ENCODE results near the gene ARAP1. TPM values are rescaled to one million over a fixed set of nuclear protein-coding genes. Genes with fewer than 3 reads are reported as not detected.

Gene ARAP1
- polyA plus RNA-seq, 1 donor from 2014 or later, result 3.5 TPM

DNA sequence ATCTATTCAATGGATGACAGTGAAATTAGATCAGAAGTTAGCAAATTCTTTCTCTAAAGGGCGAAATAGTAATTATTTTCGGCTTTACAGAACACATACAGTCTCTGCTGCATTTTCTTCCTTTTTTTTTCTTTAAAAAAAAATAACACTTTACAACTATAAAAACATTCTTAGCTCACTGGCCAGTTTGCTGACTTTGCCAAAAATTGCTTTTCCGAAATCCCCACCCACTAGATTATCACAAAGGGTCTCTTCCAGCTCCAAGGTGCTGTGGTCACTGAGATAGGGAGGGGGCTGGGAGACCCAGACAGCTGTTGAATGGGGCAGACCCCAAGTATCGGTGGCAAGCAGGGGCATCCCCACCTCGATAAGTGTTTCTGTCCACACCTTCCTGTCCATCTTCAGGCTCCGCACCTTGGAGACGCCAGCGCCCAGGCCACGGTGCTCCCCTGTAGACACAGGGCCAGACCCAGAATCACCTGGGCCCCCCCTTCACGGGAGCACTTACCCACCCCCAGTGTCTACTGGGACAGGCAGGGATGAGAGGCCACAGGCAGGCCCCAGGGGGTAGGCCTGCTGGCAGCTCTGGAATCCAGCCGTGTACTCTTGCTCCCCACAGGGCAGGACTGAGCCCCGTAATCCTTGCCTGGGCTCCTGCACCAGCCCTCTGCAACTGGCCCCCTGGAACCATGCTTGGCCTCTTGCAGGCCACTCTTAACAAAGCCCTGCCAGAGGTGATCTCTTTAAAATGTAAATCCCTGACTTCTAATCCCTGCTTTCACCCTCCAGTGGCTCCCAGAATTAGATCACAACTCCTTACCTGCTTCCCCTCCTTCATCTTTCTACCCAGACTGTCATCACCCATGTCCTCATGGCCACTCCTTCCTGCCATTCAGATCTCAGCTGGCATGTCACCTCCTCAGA, 46.5 kb downstream of the ARAP1 start:
- Histone ChIP-seq H3K27ac (ENCODE audit: low read length) (no peak overlapping the region), H3K4me3 (ENCODE audit: low read length) (no peak overlapping the region), H3K4me2 (ENCODE audit: low read length) (no peak overlapping the region)

GRCh38 chr11:72704783-72705265, 47.4 kb downstream of the ARAP1 start:
- Histone ChIP-seq H3F3A (ENCODE audit: insufficient read depth, low read length, poor library complexity, severe bottlenecking) (no peaks in the 10 kb centered on the region), H3K27ac (ENCODE audit: low read length) (no peak overlapping the region), H3K9ac (ENCODE audit: low read length) (no peak overlapping the region), H4K20me1 (ENCODE audit: insufficient read depth) (no peaks in the 10 kb centered on the region), H3K4me3 (ENCODE audit: low read length) (no peak overlapping the region), H3K79me2 (replicated peaks; ENCODE audit: insufficient read depth, low read length) (no peaks in the 10 kb centered on the region), H3K4me2 (ENCODE audit: low read length) (no peak overlapping the region), H2AFZ (ENCODE audit: low read depth, low read length) (no peak overlapping the region), H3K9me3 (ENCODE audit: low read length) (no peaks in the 10 kb centered on the region), H3K9me2 (ENCODE audit: insufficient read depth, low read length) (no peaks in the 10 kb centered on the region), H3K27me3 (ENCODE audit: insufficient read depth, low read depth, low read length) (no peaks in the 10 kb centered on the region), H3K36me3 (ENCODE audit: insufficient read depth, low read length) (no peaks in the 10 kb centered on the region)
- TF ChIP-seq EZH2 (IDR thresholded peaks at IDR 0.05; ENCODE audit: borderline replicate concordance, insufficient read depth, low read length, poor library complexity, severe bottlenecking) (no peak), EP300 (conservative IDR thresholded peaks at IDR 0.05; ENCODE audit: poor library complexity, severe bottlenecking) (no peak), POLR2AphosphoS5 (IDR thresholded peaks at IDR 0.05) (no peak), RAD21 (conservative IDR thresholded peaks at IDR 0.05) (no peak), TAF1 (IDR thresholded peaks at IDR 0.05; ENCODE audit: low read depth) (no peak), MXI1 (conservative IDR thresholded peaks at IDR 0.05; ENCODE audit: poor library complexity, severe bottlenecking) (no peak), REST (IDR thresholded peaks at IDR 0.05; ENCODE audit: borderline replicate concordance) (no peak), SMC3 (conservative IDR thresholded peaks at IDR 0.05; ENCODE audit: poor library complexity) (no peak)
- TF ChIP-seq, protein P1, sequence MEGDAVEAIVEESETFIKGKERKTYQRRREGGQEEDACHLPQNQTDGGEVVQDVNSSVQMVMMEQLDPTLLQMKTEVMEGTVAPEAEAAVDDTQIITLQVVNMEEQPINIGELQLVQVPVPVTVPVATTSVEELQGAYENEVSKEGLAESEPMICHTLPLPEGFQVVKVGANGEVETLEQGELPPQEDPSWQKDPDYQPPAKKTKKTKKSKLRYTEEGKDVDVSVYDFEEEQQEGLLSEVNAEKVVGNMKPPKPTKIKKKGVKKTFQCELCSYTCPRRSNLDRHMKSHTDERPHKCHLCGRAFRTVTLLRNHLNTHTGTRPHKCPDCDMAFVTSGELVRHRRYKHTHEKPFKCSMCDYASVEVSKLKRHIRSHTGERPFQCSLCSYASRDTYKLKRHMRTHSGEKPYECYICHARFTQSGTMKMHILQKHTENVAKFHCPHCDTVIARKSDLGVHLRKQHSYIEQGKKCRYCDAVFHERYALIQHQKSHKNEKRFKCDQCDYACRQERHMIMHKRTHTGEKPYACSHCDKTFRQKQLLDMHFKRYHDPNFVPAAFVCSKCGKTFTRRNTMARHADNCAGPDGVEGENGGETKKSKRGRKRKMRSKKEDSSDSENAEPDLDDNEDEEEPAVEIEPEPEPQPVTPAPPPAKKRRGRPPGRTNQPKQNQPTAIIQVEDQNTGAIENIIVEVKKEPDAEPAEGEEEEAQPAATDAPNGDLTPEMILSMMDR (IDR thresholded peaks at IDR 0.05; ENCODE audit: poor library complexity, severe bottlenecking), result no peak

More for the DNA sequence above, 46.5 kb downstream of the ARAP1 start:
- TF ChIP-seq EZH2 (IDR thresholded peaks at IDR 0.05; ENCODE audit: borderline replicate concordance, insufficient read depth, low read length, poor library complexity, severe bottlenecking), result no peak
- Histone ChIP-seq H3K36me3 (ENCODE audit: insufficient read depth, low read length) (no peaks in the 10 kb centered on the region), H3K79me2 (replicated peaks; ENCODE audit: insufficient read depth, low read length) (no peaks in the 10 kb centered on the region), H3K27me3 (ENCODE audit: insufficient read depth, low read depth, low read length) (no peaks in the 10 kb centered on the region), H3K9ac (ENCODE audit: low read length) (no peak overlapping the region), H3K9me2 (ENCODE audit: insufficient read depth, low read length) (no peaks in the 10 kb centered on the region), H3K9me3 (ENCODE audit: low read length) (no peaks in the 10 kb centered on the region), H2AFZ (ENCODE audit: low read depth, low read length) (no peak overlapping the region), H4K20me1 (ENCODE audit: insufficient read depth) (no peaks in the 10 kb centered on the region), H3F3A (ENCODE audit: insufficient read depth, low read length, poor library complexity, severe bottlenecking) (no peaks in the 10 kb centered on the region)

All from neural cell (in vitro differentiated cells).